Measurements from ENCODE around the gene C5orf63. TPM values are rescaled to one million over a fixed set of nuclear protein-coding genes. Genes with fewer than 3 reads are reported as not detected.
"Not testable (repeated sequence)": the region's sequence is repeated elsewhere in the genome, so short reads cannot be mapped to it uniquely, and the experiment has no call there.

The C5orf63 gene
- total RNA-seq, 1 experiment from 2014 or later, result not detected

DNA sequence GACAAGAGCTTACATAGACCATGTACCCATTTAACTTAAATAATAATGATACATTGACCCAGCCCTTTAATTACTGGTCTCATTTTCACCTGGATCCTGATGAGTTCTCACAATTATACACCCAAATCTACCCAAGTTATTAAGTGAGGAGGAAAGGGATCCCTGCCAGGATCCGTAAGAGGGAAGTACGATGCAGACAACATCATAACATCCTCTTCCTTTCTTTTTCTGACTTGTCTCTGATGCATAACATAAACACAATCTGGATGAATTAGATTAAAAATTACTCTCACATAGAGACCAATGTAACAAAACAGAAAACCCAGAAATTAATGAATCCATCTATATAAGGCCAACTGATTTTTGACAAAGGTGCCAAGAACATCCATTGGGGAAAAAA lies 59.9 kb downstream of the C5orf63 start:
- in situ Hi-C loops (cut with HindIII; ENCODE audit: low sequenced_read_pairs), result no loop called here
- no peak for DNase-seq (ENCODE audit: low spot score)

DNA sequence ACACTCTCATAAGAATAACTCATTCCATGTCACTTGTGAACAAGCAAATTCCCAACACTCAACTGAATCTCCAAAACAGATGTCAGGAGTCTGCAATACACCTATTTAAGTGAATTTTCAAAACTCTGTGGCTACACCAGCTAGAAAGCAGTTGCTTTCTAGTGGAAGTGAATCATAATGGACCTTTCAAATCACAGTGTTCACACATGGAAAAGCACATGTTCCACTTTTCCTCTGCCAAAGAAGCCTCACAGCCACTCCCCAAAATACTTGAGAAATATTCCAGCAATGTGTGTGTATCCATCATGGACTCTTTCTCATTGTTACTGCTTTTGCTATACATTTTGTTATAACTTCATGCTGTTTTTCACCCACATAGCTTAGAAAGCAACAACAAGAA lies 60.4 kb downstream of the C5orf63 start:
- in situ Hi-C loops (cut with HindIII; ENCODE audit: low sequenced_read_pairs), result no loop called here
- no peak for DNase-seq (ENCODE audit: low spot score)

DNA sequence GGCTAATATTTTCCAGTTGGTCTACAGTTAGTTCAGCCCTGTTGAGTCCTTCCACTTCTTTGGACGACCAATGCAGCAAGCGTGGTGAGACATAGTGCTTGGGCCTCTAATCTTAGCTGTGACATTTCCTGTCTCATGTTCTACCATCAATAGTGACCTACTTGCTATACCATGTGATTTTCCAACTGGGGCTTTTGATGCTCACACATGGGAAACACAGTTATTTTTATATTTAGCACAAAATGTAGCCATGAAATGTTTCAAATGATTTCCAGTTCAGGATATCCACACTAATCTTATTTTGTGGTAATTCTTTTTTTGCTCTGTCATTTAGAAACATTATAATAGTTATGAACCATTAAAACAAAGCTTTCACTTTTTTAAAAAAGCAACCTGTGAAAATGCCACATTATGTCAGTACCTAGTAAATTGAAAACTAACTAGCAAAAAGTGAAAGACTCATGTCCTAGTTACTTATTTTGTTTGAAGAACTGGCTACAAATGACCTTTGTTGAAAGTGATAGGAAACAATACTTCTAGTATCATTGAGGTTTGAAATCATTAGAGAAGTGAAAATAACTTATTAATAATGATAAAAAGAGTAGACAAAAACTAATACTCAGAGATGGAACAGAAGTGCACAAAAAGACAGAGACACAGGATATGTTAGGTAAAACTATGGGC lies 61.2 kb downstream of the C5orf63 start:
- in situ Hi-C loops (cut with HindIII; ENCODE audit: low sequenced_read_pairs), result no loop called here
- DNase-seq (ENCODE audit: low spot score), result no peak

DNA sequence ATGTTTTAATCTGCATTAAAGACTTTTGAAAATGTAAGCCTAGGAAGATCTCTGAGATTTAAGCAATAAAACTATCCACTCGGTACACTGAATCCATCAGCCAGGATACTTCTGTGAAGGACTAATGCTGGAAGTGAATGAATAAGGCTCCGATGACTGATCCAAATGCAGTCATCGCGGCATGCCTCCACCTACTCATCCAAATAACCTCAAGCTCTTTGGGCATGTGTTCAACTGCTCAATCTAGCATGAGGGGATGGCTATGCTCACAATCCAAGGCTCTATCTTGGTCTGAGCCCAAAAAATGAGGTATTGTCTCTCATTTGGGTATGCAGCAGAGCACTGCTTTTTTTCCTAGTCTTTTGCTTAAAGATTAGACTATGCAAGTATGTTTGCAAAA lies 62.1 kb downstream of the C5orf63 start:
- peak; percentile 96 for DNase-seq (ENCODE audit: low spot score)
- in situ Hi-C loops (cut with HindIII; ENCODE audit: low sequenced_read_pairs), result no loop called here

DNA sequence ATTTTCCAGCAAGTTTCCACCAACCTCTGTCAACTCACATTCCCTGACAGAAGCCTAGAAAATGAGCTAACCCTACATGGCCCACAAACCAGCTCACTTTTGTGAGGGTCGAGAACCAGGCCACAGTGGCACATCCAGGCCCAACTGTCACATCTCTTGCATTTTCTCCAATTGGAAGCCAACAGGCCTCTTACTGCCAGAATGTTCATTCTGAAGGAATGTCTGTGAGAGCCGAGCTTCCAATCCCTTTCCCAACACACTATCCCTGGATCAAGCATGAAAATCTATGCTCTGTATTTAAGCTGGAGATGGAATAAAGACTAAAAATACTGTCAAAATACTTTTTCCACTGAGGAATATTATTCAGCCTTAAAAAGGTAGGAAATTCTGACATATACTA lies 62.9 kb downstream of the C5orf63 start:
- DNase-seq (ENCODE audit: low spot score), result no peak
- in situ Hi-C loops (cut with HindIII; ENCODE audit: low sequenced_read_pairs), result no loop called here

DNA sequence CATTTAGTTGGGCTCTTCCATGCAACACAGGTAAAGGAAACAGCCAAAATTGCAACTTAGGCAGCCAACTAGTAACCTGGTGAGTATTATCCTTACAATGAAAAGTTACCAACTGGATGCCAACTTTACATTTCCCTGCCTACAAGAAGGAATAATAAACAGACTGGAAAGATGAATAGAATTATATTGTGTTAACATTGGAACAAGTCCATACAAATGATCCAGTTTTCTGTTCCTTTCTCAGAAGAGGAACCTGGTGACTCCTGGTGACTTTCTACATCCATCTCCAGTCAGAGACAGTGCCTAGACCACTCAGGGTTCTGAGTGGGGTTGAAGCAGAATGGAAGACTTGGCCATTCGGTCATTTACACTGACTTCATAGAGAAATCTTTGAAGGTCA lies 63.5 kb downstream of the C5orf63 start:
- DNase-seq (ENCODE audit: low spot score), result no peak
- in situ Hi-C loops (cut with HindIII; ENCODE audit: low sequenced_read_pairs), result no loop called here

DNA sequence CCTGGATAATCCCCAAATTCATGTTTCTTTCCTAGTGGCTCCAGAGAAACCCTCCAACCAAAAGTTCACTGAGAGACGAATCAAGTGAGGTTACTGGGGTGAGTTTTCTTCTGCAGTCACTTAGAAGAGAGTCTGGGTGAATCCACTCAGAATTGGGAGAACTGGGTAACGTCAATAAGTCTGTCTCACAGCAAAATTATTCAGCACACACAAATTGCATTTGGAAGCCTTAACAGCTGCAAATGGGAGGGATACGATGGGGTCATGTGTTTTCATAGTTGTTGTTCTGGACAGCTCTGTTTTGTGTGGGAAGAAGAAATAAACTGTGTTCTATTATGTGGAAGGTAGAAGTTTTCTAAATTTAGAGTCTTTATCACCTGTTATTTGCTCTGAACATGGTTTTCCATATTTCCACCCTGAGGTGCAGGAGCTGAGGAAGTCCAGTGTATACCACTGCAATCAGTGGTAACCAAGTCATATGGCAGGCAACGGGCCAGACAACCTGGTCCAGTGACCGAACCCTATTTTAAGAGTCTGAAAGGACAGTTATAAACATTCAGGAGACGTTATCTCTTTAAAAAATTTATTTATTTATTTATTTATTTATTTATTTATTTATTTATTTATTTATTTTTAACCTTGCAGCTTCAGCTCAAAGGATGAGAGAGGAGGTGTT lies 64.9 kb downstream of the C5orf63 start:
- in situ Hi-C loops (cut with HindIII; ENCODE audit: low sequenced_read_pairs), result no loop called here
- DNase-seq (ENCODE audit: low spot score), result no peak

DNA sequence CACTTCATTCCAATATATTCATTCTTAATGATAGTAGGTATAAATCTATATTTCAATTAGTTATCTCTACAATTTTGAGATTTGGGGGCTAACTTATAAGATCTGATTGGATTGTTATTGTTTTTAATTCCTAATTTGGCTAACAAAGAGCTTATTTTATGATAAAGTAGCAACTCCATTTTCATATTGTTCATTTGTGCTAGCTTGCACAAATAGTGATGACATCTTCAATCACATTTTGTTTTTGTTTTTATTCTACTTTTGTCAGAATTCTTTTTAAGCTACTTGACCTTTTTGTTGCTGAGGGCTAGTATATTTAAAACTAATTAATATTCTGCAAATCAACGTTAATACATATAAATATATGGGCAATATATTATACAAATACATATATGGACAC lies 65.8 kb downstream of the C5orf63 start:
- in situ Hi-C loops (cut with HindIII; ENCODE audit: low sequenced_read_pairs), result no loop called here
- DNase-seq (ENCODE audit: low spot score), result no peak

DNA sequence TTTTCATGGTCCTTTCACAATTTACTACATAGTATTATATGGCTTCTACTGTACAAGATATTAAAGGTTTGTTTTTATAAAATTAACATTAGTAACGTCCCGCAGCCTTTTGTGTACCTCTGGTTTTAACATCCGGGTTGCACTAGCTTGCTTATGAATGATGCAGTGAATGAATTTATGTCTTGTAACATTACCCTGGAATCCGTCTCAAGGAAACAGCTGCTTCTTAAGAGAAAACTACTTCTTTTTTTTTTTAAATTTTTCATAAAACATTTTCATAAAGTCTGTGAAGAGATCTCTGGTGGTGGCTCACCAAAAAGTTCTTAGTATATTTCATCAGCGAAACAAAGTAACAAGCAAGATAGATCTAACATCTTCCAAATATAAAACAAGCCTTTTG lies 66.6 kb downstream of the C5orf63 start:
- in situ Hi-C loops (cut with HindIII; ENCODE audit: low sequenced_read_pairs), result no loop called here
- no peak for DNase-seq (ENCODE audit: low spot score)

DNA sequence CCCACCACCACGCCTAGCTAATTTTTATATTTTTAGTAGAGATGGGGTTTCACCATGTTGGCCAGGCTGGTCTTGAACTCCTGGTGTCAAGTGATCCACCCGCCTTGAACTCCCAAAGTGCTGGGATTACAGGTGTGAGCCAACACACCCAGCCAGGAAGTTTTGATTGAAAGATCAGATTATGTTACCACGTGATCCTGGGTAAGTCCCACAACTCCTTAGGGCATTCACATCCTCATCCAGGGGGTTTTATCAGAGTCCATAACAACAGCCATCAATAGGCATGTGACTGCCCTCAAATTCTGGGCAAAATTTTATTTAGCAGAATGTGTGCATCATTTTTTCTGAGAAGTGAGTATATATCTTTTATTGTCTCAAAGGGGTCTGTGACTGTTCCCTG lies 68.0 kb downstream of the C5orf63 start:
- in situ Hi-C loops (cut with HindIII; ENCODE audit: low sequenced_read_pairs); DNase-seq (ENCODE audit: low spot score): not testable (repeated sequence)

DNA sequence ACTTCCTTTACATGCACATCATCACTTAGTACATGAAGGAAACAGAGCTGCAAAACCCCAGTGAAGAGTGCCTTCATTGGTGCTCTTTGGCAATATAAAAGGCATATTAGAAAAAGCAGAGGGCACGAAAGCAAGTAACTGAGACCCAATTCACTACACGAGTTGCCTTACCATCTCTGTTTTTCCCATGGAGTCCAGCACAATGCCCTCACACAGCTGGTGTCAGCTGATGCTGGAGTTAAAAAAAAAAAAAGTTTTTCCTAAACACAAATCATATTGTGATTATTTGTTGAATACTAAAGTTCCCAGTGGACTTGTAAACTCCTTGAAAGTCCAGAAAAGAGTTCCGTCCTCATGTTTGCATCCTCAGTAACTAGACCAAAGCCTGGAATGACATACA lies 68.6 kb downstream of the C5orf63 start:
- in situ Hi-C loops (cut with HindIII; ENCODE audit: low sequenced_read_pairs), result no loop called here
- DNase-seq (ENCODE audit: low spot score), result no peak

DNA sequence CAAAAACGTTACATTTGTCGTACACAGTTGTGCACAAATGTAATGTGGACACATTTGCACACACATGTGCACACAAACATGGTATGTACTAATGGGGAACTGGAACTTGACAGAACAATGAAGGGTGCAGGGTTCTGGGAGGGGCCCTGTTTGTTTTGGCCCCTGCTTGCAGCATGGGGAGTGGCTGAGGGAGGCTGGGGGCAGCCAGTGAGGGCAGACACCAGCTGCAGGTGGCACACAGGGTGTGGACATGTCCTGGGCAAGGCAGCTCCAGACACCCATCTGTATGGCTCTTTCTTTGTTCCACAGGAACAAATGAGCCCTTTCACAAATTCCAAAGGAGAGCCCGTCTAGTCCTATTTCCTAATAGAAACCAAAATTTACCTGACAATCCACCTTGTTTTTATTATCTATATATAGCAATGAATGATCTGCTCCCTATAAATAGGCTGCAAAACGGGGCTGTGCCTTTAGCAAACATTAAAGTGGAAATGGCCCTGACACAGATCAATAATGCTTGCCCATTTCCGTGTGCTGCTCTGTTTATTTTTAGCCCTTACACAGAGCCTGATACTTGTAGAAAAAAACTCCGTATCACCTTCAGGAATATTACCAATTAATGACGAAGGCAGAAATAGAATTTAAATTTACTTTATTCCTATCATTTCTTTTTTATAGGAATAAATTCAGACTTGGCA lies 69.4 kb downstream of the C5orf63 start:
- DNase-seq (ENCODE audit: low spot score), result no peak
- in situ Hi-C loops (cut with HindIII; ENCODE audit: low sequenced_read_pairs), result no loop called here

DNA sequence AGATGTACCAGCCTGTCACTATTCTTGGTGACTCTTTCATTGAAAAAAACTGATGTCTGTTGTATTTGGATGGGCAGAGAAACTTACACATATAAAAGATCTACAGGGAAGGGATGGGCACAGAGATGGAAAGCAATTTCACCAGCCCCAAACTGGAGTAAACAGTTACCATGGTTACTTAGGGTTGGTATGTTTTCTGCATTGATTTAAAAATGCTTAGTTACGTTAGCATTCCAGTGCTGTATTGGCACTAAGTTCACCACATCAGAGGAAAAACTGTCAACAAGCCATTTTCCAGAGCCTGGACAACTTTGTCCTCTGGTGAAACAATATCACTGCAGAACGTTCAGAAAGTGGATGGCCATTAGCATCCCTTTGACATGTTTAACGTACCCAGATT lies 70.9 kb downstream of the C5orf63 start:
- DNase-seq (ENCODE audit: low spot score), result no peak
- in situ Hi-C loops (cut with HindIII; ENCODE audit: low sequenced_read_pairs), result no loop called here

DNA sequence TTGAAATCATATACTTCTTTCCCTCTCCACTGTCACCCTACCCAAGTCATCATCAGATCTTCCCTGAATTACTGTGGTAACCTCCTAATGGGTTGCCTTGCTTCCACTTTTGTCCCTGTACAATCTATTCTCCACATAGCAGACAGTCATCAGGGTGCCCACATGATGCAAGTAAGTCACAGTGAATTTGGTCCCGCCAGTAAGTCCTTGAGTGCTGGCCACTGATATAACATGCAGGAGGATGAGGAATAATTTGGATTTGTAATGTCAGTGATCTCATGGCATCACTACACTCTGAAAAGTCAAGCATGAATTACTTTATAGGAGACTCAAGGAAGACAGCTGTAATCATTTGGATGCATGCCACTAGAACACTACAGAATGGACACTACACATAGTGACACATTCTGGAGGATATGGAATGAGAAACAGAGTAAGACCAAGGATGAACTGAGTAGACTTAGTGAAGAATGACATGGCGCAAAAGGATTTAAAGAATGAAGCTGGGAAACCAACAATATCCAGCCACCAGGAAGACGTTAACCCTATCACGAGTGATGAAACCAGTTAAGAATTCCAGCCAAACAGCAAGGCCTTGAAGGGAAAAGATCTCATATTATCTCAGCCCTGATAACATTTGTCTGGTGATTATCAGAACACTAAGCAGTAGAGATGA lies 71.5 kb downstream of the C5orf63 start:
- in situ Hi-C loops (cut with HindIII; ENCODE audit: low sequenced_read_pairs), result no loop called here
- DNase-seq (ENCODE audit: low spot score), result no peak

Other genes starting within 250 kb of the C5orf63 start
- gene MARCHF3, start 42.9 kb downstream of the C5orf63 start, total RNA-seq (2014; rRNA removed; shearing (Covaris generic)), result not detected in 2 replicates
- gene MEGF10, start 217.3 kb upstream of the C5orf63 start, total RNA-seq (2014; rRNA removed; shearing (Covaris generic)), result 0.03 TPM in 1 of 2 replicates, not detected in the other

Measured in G401 (cell line).